H1 (cell line): ENCODE data around the gene TPRKB. TPM values are rescaled to one million over a fixed set of nuclear protein-coding genes. Genes with fewer than 3 reads are reported as not detected.

Experiments
- CTCF ChIA-PET: fragments of 300-600 bp; sonication (Branson Sonifier 250); formaldehyde crosslinking; loops from one replicate; lab custom pipeline; 2021; ENCODE audit not compliant: partially characterized antibody; lab: Charles Lee
- POLR2A ChIA-PET: fragments of 300-600 bp; sonication (Branson Sonifier 250); formaldehyde crosslinking; loops from one replicate; lab custom pipeline; 2021; ENCODE audit warnings: inconsistent platforms; ENCODE audit not compliant: partially characterized antibody; lab: Charles Lee
- DNase-seq, 2 experiments: peaks; one replicate each; pipeline versions ENCODE4 v3.0.0 to v3.0.0-alpha.2; 2010 to 2022; ENCODE audit warnings: low spot score in 2 of 2, low read depth in 1 of 2, mixed read lengths in 1 of 2
- FAIRE-seq: peaks from 2 replicates; lab custom pipeline; 2011; peaks lifted over from hg19 to GRCh38; lab: Jason Lieb, UNC
- H2AFZ ChIP-seq: 2 replicates; pipeline ENCODE4 v1.8.1; 2012; ENCODE audit warnings: low read length, inconsistent platforms
- H2AK5ac ChIP-seq: 2 replicates; pipeline ENCODE4 v1.6.1; 2013; ENCODE audit warnings: low read depth, low read length
- H2BK120ac ChIP-seq: replicated peaks from 2 replicates; pipeline ENCODE3; 2013; ENCODE audit warnings: low read depth, low read length, inconsistent platforms
- H2BK12ac ChIP-seq: 2 replicates; pipeline ENCODE4 v1.6.1; 2013; ENCODE audit warnings: low read depth, low read length
- H2BK15ac ChIP-seq: 2 replicates; pipeline ENCODE4 v1.6.1; 2013; ENCODE audit warnings: low read length
- H2BK20ac ChIP-seq: 2 replicates; pipeline ENCODE4 v1.6.1; 2013; ENCODE audit warnings: low read length
- H2BK5ac ChIP-seq: 2 replicates; pipeline ENCODE4 v1.6.1; 2013; ENCODE audit warnings: low read depth, low read length
- H3K14ac ChIP-seq: 2 replicates; pipeline ENCODE4 v1.6.1; 2013; ENCODE audit warnings: inconsistent platforms; ENCODE audit not compliant: insufficient read length
- H3K18ac ChIP-seq: 2 replicates; pipeline ENCODE4 v1.6.1; 2013; ENCODE audit warnings: low read length; ENCODE audit errors: extremely low read depth
- H3K23ac ChIP-seq: 2 replicates; pipeline ENCODE4 v1.6.1; 2013; ENCODE audit warnings: inconsistent platforms; ENCODE audit not compliant: insufficient read length
- H3K23me2 ChIP-seq: 2 replicates; pipeline ENCODE4 v1.6.1; 2013; ENCODE audit warnings: low read depth, low read length
- H3K27ac ChIP-seq: 2 replicates; pipeline ENCODE4 v1.6.1; 2011; ENCODE audit warnings: low read depth, low read length, inconsistent platforms
- H3K27me3 ChIP-seq, 4 experiments: replicated peaks in 1 of 4; 1 replicate in 1 of 4; 2 replicates in 3 of 4; pipeline versions ENCODE4 v1.6.1 to v1.8.1; 2011 to 2013; ENCODE audit warnings: low read length in 3 of 4, mild to moderate bottlenecking in 3 of 4, inconsistent platforms in 2 of 4, mixed read lengths in 2 of 4, moderate library complexity in 1 of 4; ENCODE audit not compliant: control insufficient read depth in 3 of 4, insufficient read depth in 3 of 4; ENCODE audit errors: extremely low read depth in 1 of 4
- H3K36me3 ChIP-seq, 4 experiments: 2 replicates each; pipeline versions ENCODE4 v1.6.1 to v1.8.1; 2011 to 2013; ENCODE audit warnings: mild to moderate bottlenecking in 4 of 4, low read length in 3 of 4, moderate library complexity in 2 of 4, control low read depth in 1 of 4, inconsistent platforms in 1 of 4; ENCODE audit not compliant: insufficient read depth in 4 of 4, control insufficient read depth in 2 of 4
- H3K4ac ChIP-seq: replicated peaks from 2 replicates; pipeline ENCODE3; 2013; ENCODE audit warnings: low read length, low read depth, mixed read lengths, inconsistent platforms; ENCODE audit not compliant: insufficient read length
- H3K4me1 ChIP-seq, 4 experiments: replicated peaks in 1 of 4; 1 replicate in 1 of 4; 2 replicates in 3 of 4; pipeline versions ENCODE4 v1.6.1 to v1.8.1; 2011 to 2013; ENCODE audit warnings: low read length in 3 of 4, inconsistent platforms in 2 of 4, mixed read lengths in 1 of 4; ENCODE audit not compliant: insufficient read depth in 4 of 4, control insufficient read depth in 3 of 4
- H3K4me2 ChIP-seq, 2 experiments: 2 replicates each; pipeline versions ENCODE4 v1.6.1 to v1.8.1; 2011 to 2013; ENCODE audit warnings: low read depth in 2 of 2, low read length in 2 of 2, control low read depth in 1 of 2, inconsistent platforms in 1 of 2, mild to moderate bottlenecking in 1 of 2; ENCODE audit not compliant: insufficient read depth in 1 of 2
- H3K4me3 ChIP-seq, 4 experiments: fragments of 200-600, 300-600 bp in 1 of 4; sonication (generic), shearing (Covaris generic), sonication (Bioruptor Twin) in 1 of 4; 2 replicates each; pipeline versions ENCODE4 v1.5.1 to v1.8.1; 2011 to 2016; ENCODE audit warnings: low read length in 4 of 4, low read depth in 3 of 4, control low read depth in 2 of 4, inconsistent platforms in 2 of 4, mild to moderate bottlenecking in 2 of 4, mixed read lengths in 1 of 4, moderate library complexity in 1 of 4; ENCODE audit not compliant: insufficient read depth in 2 of 4; ENCODE audit errors: extremely low read depth in 1 of 4
- H3K56ac ChIP-seq: replicated peaks from 2 replicates; pipeline ENCODE3; 2013; ENCODE audit warnings: low read depth, mild to moderate bottlenecking, mixed read lengths, low read length, inconsistent platforms; ENCODE audit not compliant: insufficient read length
- H3K79me1 ChIP-seq: 2 replicates; pipeline ENCODE4 v1.6.1; 2013; ENCODE audit warnings: low read depth, low read length, control low read depth
- H3K79me2 ChIP-seq, 2 experiments: 2 replicates each; pipeline versions ENCODE4 v1.6.1 to v1.8.1; 2012 to 2013; ENCODE audit warnings: low read length in 2 of 2, mild to moderate bottlenecking in 2 of 2, inconsistent platforms in 1 of 2; ENCODE audit not compliant: insufficient read depth in 2 of 2, control insufficient read depth in 1 of 2
- H3K9ac ChIP-seq, 4 experiments: replicated peaks in 1 of 4; 1 replicate in 1 of 4; 2 replicates in 3 of 4; pipeline versions ENCODE4 v1.6.1 to v1.8.1; 2011 to 2013; ENCODE audit warnings: low read depth in 3 of 4, low read length in 3 of 4, control low read depth in 2 of 4, mild to moderate bottlenecking in 2 of 4, moderate library complexity in 2 of 4, inconsistent platforms in 1 of 4; ENCODE audit errors: extremely low read depth in 1 of 4
- H3K9me3 ChIP-seq, 2 experiments: 2 replicates each; pipeline versions ENCODE4 v1.6.1 to v1.8.1; 2012 to 2013; ENCODE audit warnings: mild to moderate bottlenecking in 2 of 2, moderate library complexity in 2 of 2, control low read depth in 1 of 2, inconsistent platforms in 1 of 2, low read depth in 1 of 2, low read length in 1 of 2, mixed read lengths in 1 of 2; ENCODE audit not compliant: insufficient read depth in 2 of 2
- H4K20me1 ChIP-seq, 2 experiments: replicated peaks in 1 of 2; 2 replicates each; pipeline versions ENCODE3 to v1.8.1; 2011 to 2013; ENCODE audit warnings: inconsistent platforms in 2 of 2, low read length in 2 of 2, mild to moderate bottlenecking in 1 of 2; ENCODE audit not compliant: insufficient read depth in 2 of 2, control insufficient read depth in 1 of 2
- H4K5ac ChIP-seq: 2 replicates; pipeline ENCODE4 v1.6.1; 2013; ENCODE audit warnings: low read length, low read depth, mixed read lengths, inconsistent platforms; ENCODE audit not compliant: insufficient read length
- H4K8ac ChIP-seq: 2 replicates; pipeline ENCODE4 v1.8.0; 2013; ENCODE audit warnings: mild to moderate bottlenecking, moderate library complexity, low read length, inconsistent platforms; ENCODE audit not compliant: insufficient read depth; ENCODE audit errors: extremely low read depth
- H4K91ac ChIP-seq: replicated peaks from 2 replicates; pipeline ENCODE3; 2013; ENCODE audit warnings: low read length, mixed read lengths, inconsistent platforms; ENCODE audit not compliant: insufficient read length
- BCL11A ChIP-seq, 2 experiments: IDR thresholded peaks; one replicate each; pipeline ENCODE4 v1.6.1; 2011; ENCODE audit warnings: low read depth in 2 of 2, low read length in 2 of 2, mild to moderate bottlenecking in 2 of 2
- CHD1 ChIP-seq: IDR thresholded peaks from 2 replicates; pipeline ENCODE4 v1.6.1; 2012; ENCODE audit warnings: low read depth, low read length, improper control_type of control experiment
- CTCF ChIP-seq, 3 experiments: IDR thresholded peaks; 1 replicate in 2 of 3; 2 replicates in 1 of 3; pipeline versions ENCODE4 v1.5.1 to v1.6.1; 2011; ENCODE audit warnings: low read length in 3 of 3, mild to moderate bottlenecking in 3 of 3, inconsistent platforms in 2 of 3, low read depth in 1 of 3, moderate library complexity in 1 of 3; ENCODE audit not compliant: insufficient read depth in 1 of 3; ENCODE audit errors: control extremely low read depth in 1 of 3
- HDAC6 ChIP-seq: IDR thresholded peaks from one replicate; pipeline ENCODE4 v1.7.1; 2012; ENCODE audit warnings: low read depth, mild to moderate bottlenecking, inconsistent platforms, low read length, moderate library complexity
- PHF8 ChIP-seq: fragments of 200-600 bp; sonication (generic); conservative IDR thresholded peaks from 2 replicates; pipeline ENCODE4 v1.7.1; 2012; ENCODE audit warnings: low read depth, mild to moderate bottlenecking, inconsistent platforms, low read length, moderate library complexity
- POU5F1 ChIP-seq: IDR thresholded peaks from 2 replicates; pipeline ENCODE4 v1.6.1; 2011; ENCODE audit warnings: low read depth, mild to moderate bottlenecking, low read length, moderate library complexity
- RFX5 ChIP-seq: IDR thresholded peaks from 2 replicates; pipeline ENCODE4 v1.6.1; 2011; ENCODE audit warnings: low read depth, low read length, improper control_type of control experiment, borderline replicate concordance
- SIX5 ChIP-seq: IDR thresholded peaks from 2 replicates; pipeline ENCODE4 v1.6.1; 2011; ENCODE audit warnings: mild to moderate bottlenecking, low read depth, low read length
- SUZ12 ChIP-seq: fragments of 200-600 bp; sonication (generic); IDR thresholded peaks from 2 replicates; pipeline ENCODE4 v1.6.1; 2012; ENCODE audit warnings: mild to moderate bottlenecking, inconsistent platforms, low read length, moderate library complexity, mixed read lengths
- TAF7 ChIP-seq: optimal IDR thresholded peaks from 2 replicates; pipeline ENCODE3; 2011; ENCODE audit warnings: low read depth, mild to moderate bottlenecking, inconsistent platforms, low read length, moderate library complexity, borderline replicate concordance
- WGBS, 2 experiments: shearing (Covaris generic) in 1 of 2; methylation state at CpG; one replicate each; pipeline versions ENCODE4 v1.1.6 to v1.1.7; 2013 to 2015; ENCODE audit warnings: low lambda C conversion rate in 2 of 2, mixed read lengths in 2 of 2, inconsistent platforms in 1 of 2, low coverage in 1 of 2, missing lambda C conversion rate in 1 of 2; ENCODE audit not compliant: insufficient replicate concordance in 2 of 2, insufficient coverage in 1 of 2, insufficient read length in 1 of 2; ENCODE audit errors: extremely low coverage in 1 of 2, missing lambda C conversion rate in 1 of 2; 5-methylcytosine and 5-hydroxymethylcytosine counted together
- polyA plus RNA-seq, 7 experiments: library from polyadenylated mRNA; depleted of rRNA in 3 of 7; stranded (reverse) in 5 of 7; unstranded in 2 of 7; fragments of >200 nt in 5 of 7; fragments of 200-250 nt in 2 of 7; gene quantifications; 1 replicate in 5 of 7; 2 replicates in 1 of 7; 4 replicates in 1 of 7; pipeline versions ENCODE4 v1.2.1 to v1.2.3, GENCODE V29; 2011 to 2013; ENCODE audit warnings: missing spikeins in 2 of 7, mixed read lengths in 2 of 7
- total RNA-seq: library from RNA; stranded (reverse); fragmentation: NEBNext Ultra II Directional; extraction: Animal tissue kit (Norgen Biotek cat#: 25700); gene quantifications from 2 replicates; pipeline ENCODE4 v1.2.1, GENCODE V29; 2021
- TF ChIP-seq, protein P1 (sequence below): IDR thresholded peaks from 2 replicates; pipeline ENCODE4 v1.6.1; 2012; ENCODE audit warnings: inconsistent platforms

The TPRKB gene
- total and polyA plus RNA-seq, 2 of the 8 experiments (the other 6 are each of a cell fraction or from before 2014, with no cell fraction given): 40.3 to 41.6 TPM

GRCh38 chr2:73770725-73771124 lies 33.6 kb upstream of the TPRKB start:
- Histone ChIP-seq H3K4ac (no peak overlapping the region), H2AK5ac (no peak overlapping the region), H4K20me1 (peaks cover 0 to 2% of the 10 kb centered on the region in 2 experiments), H3K23ac (no peak overlapping the region), H2BK15ac (no peak overlapping the region), H3K18ac (no peak overlapping the region), H3K27me3 (no peaks in the 10 kb centered on the region), H3K79me1 (peaks cover 3% of the 10 kb centered on the region; the same call in 1 of the 2 replicates), H2BK12ac (no peak overlapping the region), H2AFZ (no peak overlapping the region), H2BK120ac (no peak overlapping the region), H4K5ac (no peak overlapping the region), H3K4me1 (no peaks in the 10 kb centered on the region), H3K23me2 (no peaks in the 10 kb centered on the region), H2BK5ac (no peak overlapping the region), H3K27ac (no peak overlapping the region), H4K8ac (no peak overlapping the region), H3K4me3 (no peak overlapping the region), H3K56ac (no peak overlapping the region), H3K36me3 (peaks cover 4 to 46% (median 27%) of the 10 kb centered on the region in 4 experiments; a peak in 6 of 8 replicates), H3K79me2 (no peaks in the 10 kb centered on the region), H3K9me3 (no peaks in the 10 kb centered on the region), H2BK20ac (no peak overlapping the region), H3K9ac (no peak overlapping the region), H3K4me2 (no peak overlapping the region), H3K14ac (no peak overlapping the region), H4K91ac (no peak overlapping the region)
- FAIRE-seq: no peak
- WGBS, 2 experiments: 96% methylated on average over 3 of the region's 3 CpGs; no CpG with 5 or more reads in 1 of the 2 experiments
- ChIA-PET CTCF (no interaction called here), POLR2A (no interaction called here)
- no peak for DNase-seq
- TF ChIP-seq POU5F1 (no peak), CTCF (IDR thresholded peaks at IDR 0.05; ENCODE audit: control extremely low read depth in 1 of 3, insufficient read depth in 1 of 3, low read depth in 1 of 3, low read length in 3 of 3) (no peak), SUZ12 (no peak), HDAC6 (no peak), PHF8 (no peak), TAF7 (no peak), RFX5 (no peak), SIX5 (no peak), BCL11A (IDR thresholded peaks at IDR 0.05; ENCODE audit: low read depth in 2 of 2, low read length in 2 of 2) (no peak), CHD1 (no peak)
- TF ChIP-seq, protein P1, sequence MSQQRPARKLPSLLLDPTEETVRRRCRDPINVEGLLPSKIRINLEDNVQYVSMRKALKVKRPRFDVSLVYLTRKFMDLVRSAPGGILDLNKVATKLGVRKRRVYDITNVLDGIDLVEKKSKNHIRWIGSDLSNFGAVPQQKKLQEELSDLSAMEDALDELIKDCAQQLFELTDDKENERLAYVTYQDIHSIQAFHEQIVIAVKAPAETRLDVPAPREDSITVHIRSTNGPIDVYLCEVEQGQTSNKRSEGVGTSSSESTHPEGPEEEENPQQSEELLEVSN: no peak
